GM12891 (cell line): ENCODE measurements around the gene EDAR.

Source experiments
- POLR2A ChIP-seq: IDR thresholded peaks from 2 replicates; pipeline ENCODE4 v1.6.1; 2011; ENCODE audit warnings: low read depth, low read length, control low read depth
- POLR2AphosphoS5 ChIP-seq: IDR thresholded peaks from 2 replicates; pipeline ENCODE4 v1.6.1; 2011; ENCODE audit warnings: low read depth, low read length, control low read depth
- TAF1 ChIP-seq: IDR thresholded peaks from 2 replicates; pipeline ENCODE4 v1.6.1; 2011; ENCODE audit warnings: low read depth, low read length, control low read depth

GRCh38 chr2:108942231-108942825 lies 46.7 kb downstream of the EDAR start:
- TF ChIP-seq POLR2AphosphoS5 (no peak), POLR2A (no peak), TAF1 (no peak)
